Spleen (tissue), 11 donors: ENCODE data around the gene NKX6-2. TPM values are rescaled to one million over a fixed set of nuclear protein-coding genes. Genes with fewer than 3 reads are reported as not detected.
A peak's percentile ranks its signal among the peaks of the same experiment; 100 is the strongest.

Experiments used
- DNase-seq: peaks from one replicate; pipeline ENCODE4 v3.0.0-alpha.2; 2020
- H3K27ac ChIP-seq, 8 donors: fragments of 200-600 bp; sonication (generic) in 7 of 8; 1 replicate in 4 of 8; 2 replicates in 4 of 8; pipeline versions ENCODE4 v1.5.0 to v1.8.0; 2016 to 2021; ENCODE audit warnings: inconsistent platforms in 4 of 8, mild to moderate bottlenecking in 4 of 8, moderate library complexity in 1 of 8
- H3K27me3 ChIP-seq, 7 donors: fragments of 200-600 bp; sonication (generic) in 6 of 7; replicated peaks in 1 of 7; 1 replicate in 4 of 7; 2 replicates in 3 of 7; pipeline versions ENCODE4 v1.5.0 to v1.8.0; 2016 to 2021; ENCODE audit warnings: inconsistent platforms in 3 of 7, mild to moderate bottlenecking in 1 of 7
- H3K36me3 ChIP-seq, 6 donors: fragments of 200-600 bp; sonication (generic) in 5 of 6; 1 replicate in 4 of 6; 2 replicates in 2 of 6; pipeline versions ENCODE4 v1.5.0 to v1.8.0; 2016 to 2021; ENCODE audit warnings: inconsistent platforms in 2 of 6
- H3K4me1 ChIP-seq, 6 donors: fragments of 200-600 bp; sonication (generic) in 5 of 6; 1 replicate in 3 of 6; 2 replicates in 3 of 6; pipeline versions ENCODE4 v1.5.0 to v1.8.0; 2016 to 2021; ENCODE audit warnings: inconsistent platforms in 3 of 6
- H3K4me3 ChIP-seq, 8 donors: fragments of 200-600 bp; sonication (generic) in 7 of 8; 1 replicate in 4 of 8; 2 replicates in 4 of 8; pipeline versions ENCODE4 v1.5.0 to v1.8.0; 2016 to 2021; ENCODE audit warnings: inconsistent platforms in 4 of 8, mild to moderate bottlenecking in 4 of 8, moderate library complexity in 2 of 8
- H3K9me3 ChIP-seq, 8 donors: fragments of 200-600 bp; sonication (generic) in 7 of 8; 1 replicate in 4 of 8; 2 replicates in 4 of 8; pipeline versions ENCODE4 v1.5.0 to v1.8.0; 2016 to 2021; ENCODE audit warnings: inconsistent platforms in 4 of 8
- CTCF ChIP-seq, 11 experiments: fragments of 200-600 bp in 7 of 11; fragments of 450-650 bp in 4 of 11; sonication (generic) in 4 of 11; IDR thresholded peaks in 8 of 11; conservative IDR thresholded peaks in 3 of 11; 1 replicate in 7 of 11; 2 replicates in 4 of 11; pipeline versions ENCODE4 v1.4.0 to v1.8.0; 2016 to 2021; ENCODE audit warnings: antibody characterized with exemption in 11 of 11, inconsistent platforms in 4 of 11, mild to moderate bottlenecking in 1 of 11
- POLR2A ChIP-seq, 3 donors: fragments of 450-650 bp; IDR thresholded peaks; one replicate each; pipeline ENCODE4 v1.5.1; 2017; ENCODE audit warnings: antibody characterized with exemption in 3 of 3, mild to moderate bottlenecking in 1 of 3
- POLR2AphosphoS5 ChIP-seq, 3 donors: sonication (generic); formaldehyde crosslinking; IDR thresholded peaks; one replicate each; pipeline ENCODE4 v1.5.1; 2017; ENCODE audit warnings: antibody characterized with exemption in 3 of 3
- WGBS, 5 donors: extraction: QIAGEN DNeasy Blood & Tissue Kit in 3 of 5; methylation state at CpG; one replicate each; pipeline versions ENCODE4 v1.1.5 to v1.1.7; 2013 to 2018; 5-methylcytosine and 5-hydroxymethylcytosine counted together
- intact Hi-C: fragments of 100-400 bp; cut with DNase I; formaldehyde crosslinking; loops from one replicate; pipeline ENCODE4 v1.15.0; 2023; ENCODE audit warnings: low total_unique reads
- polyA plus RNA-seq, 3 donors: library from polyadenylated mRNA; stranded (reverse); fragments of 200-250 nt; gene quantifications; one replicate each; pipeline ENCODE4 v1.2.1, GENCODE V29; 2013
- total RNA-seq, 7 donors: library from RNA; depleted of rRNA in 3 of 7; stranded (reverse); fragments of >200 nt in 3 of 7; fragmentation: NEBNext Ultra II Directional in 4 of 7; extraction: Animal tissue kit (Norgen Biotek cat#: 25700) in 4 of 7; gene quantifications; one replicate each; pipeline versions ENCODE4 v1.1.0 to v1.2.1, GENCODE V29; 2016 to 2021
- donor health status: healthy with polysubstance abuse.
- donor health status: DM: no; HTN: no; CAD: no; lungs with moderate emphysema.
- donor health status: DM: no; HTN: no; CAD: no.
- donor health status: Bipolar disorder and iron deficiency.
- donor health status: healthy.
- donor health status: DM: no; HTN: no; CAD: no.
- donor health status: DM: yes; HTN: yes; CAD: no.

The NKX6-2 gene
- total and polyA plus RNA-seq, 10 donors: 0.03 to 0.08 TPM; not detected in 8

DNA sequence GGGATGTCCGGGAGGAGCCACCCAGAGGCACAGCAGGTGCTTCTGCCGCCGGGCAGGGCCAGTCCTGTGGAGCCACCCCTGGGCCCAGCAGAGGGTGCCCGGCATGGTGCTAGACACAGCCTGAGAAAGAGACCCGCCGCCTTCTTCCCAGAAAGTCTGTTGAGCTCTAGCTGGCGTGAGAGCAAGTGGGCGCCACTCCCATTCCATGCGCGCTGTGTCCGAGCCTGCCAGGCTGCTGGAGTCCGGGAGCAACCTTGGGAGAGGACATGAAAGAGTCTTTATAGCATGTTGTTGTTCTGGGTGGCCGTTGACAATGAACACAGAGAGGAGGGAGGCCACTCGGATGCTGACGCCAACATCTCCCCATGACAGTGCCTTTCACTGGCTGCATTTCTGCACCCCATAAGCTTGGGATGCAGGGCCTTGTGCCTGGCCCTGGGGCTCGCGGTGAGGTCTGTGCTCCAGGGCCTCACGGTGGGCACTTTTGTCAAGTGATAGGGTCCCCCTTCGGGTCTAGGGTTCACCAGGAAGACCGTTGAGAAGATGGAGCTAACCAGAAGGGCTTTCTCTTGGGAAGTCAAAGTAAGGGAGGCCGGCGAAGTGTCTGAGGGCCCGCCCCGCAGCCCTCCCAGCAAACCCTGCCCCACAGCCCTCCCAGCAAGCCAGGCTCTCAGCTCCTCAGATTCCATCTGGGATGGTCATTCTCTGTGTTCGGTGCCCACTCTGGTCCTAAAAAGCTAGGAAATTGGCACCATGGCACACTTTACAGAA, 47.3 kb downstream of the NKX6-2 start:
- Histone ChIP-seq H3K4me3 (no peak overlapping the region), H3K27ac (no peak overlapping the region), H3K36me3 (peaks cover 0 to 95% (median 22%) of the 10 kb centered on the region in 6 donors), H3K27me3 (no peaks in the 10 kb centered on the region), H3K9me3 (no peaks in the 10 kb centered on the region), H3K4me1 (no peaks in the 10 kb centered on the region)
- DNase-seq: no peak
- 84 to 97% (median 95%) methylated on average over 8 to 25 of the region's 25 CpGs for WGBS, 5 donors
- no peak for TF ChIP-seq CTCF (IDR thresholded peaks at IDR 0.05 in 8 of 11, conservative IDR thresholded peaks at IDR 0.05 in 3 of 11)
- TF ChIP-seq POLR2A (IDR thresholded peaks at IDR 0.05): no peak
- TF ChIP-seq POLR2AphosphoS5 (IDR thresholded peaks at IDR 0.05): no peak
- intact Hi-C loops: no loop called here

GRCh38 chr10:132737390-132738048, 48.4 kb downstream of the NKX6-2 start:
- TF ChIP-seq POLR2AphosphoS5 (IDR thresholded peaks at IDR 0.05) (peak in 1 of 3 donors; percentile 29), CTCF (IDR thresholded peaks at IDR 0.05 in 8 of 11, conservative IDR thresholded peaks at IDR 0.05 in 3 of 11) (no peak)
- H3K36me3 ChIP-seq: peaks cover 0 to 96% (median 26%) of the 10 kb centered on the region in 6 donors
- no peaks in the 10 kb centered on the region for H3K4me1 ChIP-seq
- H3K27me3 ChIP-seq: no peaks in the 10 kb centered on the region
- no peak overlapping the region for H3K4me3 ChIP-seq
- WGBS, 5 donors: 92 to 97% (median 92%) methylated on average over 16 of the region's 16 CpGs
- DNase-seq: no peak
- intact Hi-C loops: no loop called here
- no peak overlapping the region for H3K27ac ChIP-seq
- H3K9me3 ChIP-seq: no peaks in the 10 kb centered on the region

- H3K27ac ChIP-seq: no peak overlapping the region
- no peaks in the 10 kb centered on the region for H3K27me3 ChIP-seq
- 87 to 94% (median 90%) methylated on average over 21 to 24 of the region's 24 CpGs for WGBS, 5 donors
- intact Hi-C loops: no loop called here
- no peak for TF ChIP-seq CTCF (IDR thresholded peaks at IDR 0.05 in 8 of 11, conservative IDR thresholded peaks at IDR 0.05 in 3 of 11)
- TF ChIP-seq POLR2A (IDR thresholded peaks at IDR 0.05): no peak
- peak in 1 of 3 donors; percentile 23 for TF ChIP-seq POLR2AphosphoS5 (IDR thresholded peaks at IDR 0.05)
- DNase-seq: no peak
- H3K36me3 ChIP-seq: peaks cover 0 to 96% (median 24%) of the 10 kb centered on the region in 6 donors
- H3K9me3 ChIP-seq: no peaks in the 10 kb centered on the region
- no peaks in the 10 kb centered on the region for H3K4me1 ChIP-seq
- no peak overlapping the region for H3K4me3 ChIP-seq
These were observed 50.0 kb downstream of the NKX6-2 start for GRCh38 chr10:132735923-132736391.

DNA sequence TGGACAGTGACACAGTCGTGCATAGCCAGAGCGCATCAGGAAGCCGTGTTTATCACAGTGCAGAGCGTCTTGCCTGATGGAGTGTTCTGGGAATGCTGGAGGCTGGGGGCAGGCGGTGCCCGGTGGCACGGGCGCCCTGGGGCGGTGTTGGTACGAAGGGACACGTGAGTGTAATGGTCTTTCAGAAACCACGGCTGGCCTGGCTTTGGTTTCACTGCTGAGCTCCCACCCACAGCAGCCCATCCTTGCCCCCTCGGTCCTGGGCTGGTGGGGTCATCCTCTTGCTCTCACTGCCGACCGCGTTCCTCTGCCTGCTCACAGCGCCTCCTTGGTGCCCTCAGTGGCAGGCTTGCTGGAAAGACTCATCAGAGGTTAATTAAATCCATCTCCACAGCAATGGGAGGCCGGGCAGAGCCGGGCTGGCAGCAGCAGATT, 50.6 kb downstream of the NKX6-2 start:
- Histone ChIP-seq H3K4me3 (no peak overlapping the region), H3K27ac (no peak overlapping the region), H3K9me3 (no peaks in the 10 kb centered on the region), H3K4me1 (no peaks in the 10 kb centered on the region), H3K36me3 (peaks cover 0 to 96% (median 28%) of the 10 kb centered on the region in 6 donors), H3K27me3 (no peaks in the 10 kb centered on the region)
- no peak for DNase-seq
- TF ChIP-seq POLR2AphosphoS5 (IDR thresholded peaks at IDR 0.05): no peak
- TF ChIP-seq POLR2A (IDR thresholded peaks at IDR 0.05): no peak
- no peak for TF ChIP-seq CTCF (IDR thresholded peaks at IDR 0.05 in 8 of 11, conservative IDR thresholded peaks at IDR 0.05 in 3 of 11)
- 90 to 97% (median 94%) methylated on average over 19 of the region's 19 CpGs for WGBS, 5 donors
- intact Hi-C loops: no loop called here
